ENCODE results near the gene ACTR2. TPM values are rescaled to one million over a fixed set of nuclear protein-coding genes. Genes with fewer than 3 reads are reported as not detected.
A peak's percentile ranks its signal among the peaks of the same experiment; 100 is the strongest.

ACTR2 gene
- total and polyA plus RNA-seq, 2 of the 13 experiments (the other 11 are each of a cell fraction or from before 2014, with no cell fraction given), result 51.2 to 100 TPM

DNA sequence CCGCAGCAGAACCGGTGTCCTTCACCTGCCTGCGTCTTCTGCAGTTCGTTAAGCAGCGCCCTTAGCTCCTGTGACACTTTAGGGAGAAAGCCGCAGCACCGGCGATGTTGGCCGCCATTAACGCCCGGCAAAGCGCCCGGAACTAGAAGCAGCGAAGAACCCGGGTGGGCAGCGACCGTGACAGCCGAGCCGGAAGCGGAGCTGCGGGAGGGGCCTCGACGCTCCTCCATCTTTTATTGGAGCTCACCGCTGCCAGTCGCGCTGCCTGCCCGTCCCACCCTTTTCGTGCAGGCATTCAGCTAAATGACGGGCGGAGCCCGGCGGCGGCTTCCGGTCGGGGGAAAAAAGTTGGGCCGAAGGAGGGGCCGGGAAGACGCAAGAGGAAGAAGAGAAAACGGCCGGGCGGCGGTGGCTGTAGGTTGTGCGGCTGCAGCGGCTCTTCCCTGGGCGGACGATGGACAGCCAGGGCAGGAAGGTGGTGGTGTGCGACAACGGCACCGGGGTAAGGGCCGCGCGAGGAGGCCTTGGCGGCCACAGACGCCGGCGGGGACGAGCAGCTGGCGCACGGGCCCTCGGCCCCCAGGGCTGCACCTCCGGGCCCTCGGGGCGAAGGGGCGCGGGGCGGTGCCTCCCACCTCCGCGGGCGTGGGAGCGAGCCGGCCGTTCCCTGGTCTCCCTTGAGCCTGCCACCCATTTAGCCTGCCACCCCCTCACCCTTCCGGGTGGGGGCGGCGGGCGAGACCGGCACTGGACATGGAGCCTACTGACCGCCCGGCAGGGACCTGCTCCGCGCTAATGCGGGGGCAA is at the start of gene ACTR2 (continued):
- TF ChIP-seq, protein P1, sequence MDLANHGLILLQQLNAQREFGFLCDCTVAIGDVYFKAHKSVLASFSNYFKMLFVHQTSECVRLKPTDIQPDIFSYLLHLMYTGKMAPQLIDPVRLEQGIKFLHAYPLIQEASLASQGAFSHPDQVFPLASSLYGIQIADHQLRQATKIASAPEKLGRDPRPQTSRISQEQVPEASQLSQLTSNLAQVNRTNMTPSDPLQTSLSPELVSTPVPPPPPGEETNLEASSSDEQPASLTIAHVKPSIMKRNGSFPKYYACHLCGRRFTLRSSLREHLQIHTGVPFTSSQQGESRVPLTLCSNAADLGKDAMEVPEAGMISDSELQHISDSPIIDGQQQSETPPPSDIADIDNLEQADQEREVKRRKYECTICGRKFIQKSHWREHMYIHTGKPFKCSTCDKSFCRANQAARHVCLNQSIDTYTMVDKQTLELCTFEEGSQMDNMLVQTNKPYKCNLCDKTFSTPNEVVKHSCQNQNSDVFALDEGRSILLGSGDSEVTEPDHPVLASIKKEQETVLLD (CRISPR knock-in tag; IDR thresholded peaks at IDR 0.05; ENCODE audit: low read depth), result peak; percentile 46
- TF ChIP-seq SCMH1 (CRISPR knock-in tag; IDR thresholded peaks at IDR 0.05; ENCODE audit: borderline replicate concordance) (no peak), ZNF101 (CRISPR knock-in tag; IDR thresholded peaks at IDR 0.05; ENCODE audit: borderline replicate concordance, low read depth) (no peak; the same call in 1 of the 2 replicates), DPF2 (CRISPR knock-in tag; IDR thresholded peaks at IDR 0.05; ENCODE audit: borderline replicate concordance, low read depth) (no peak), RELA (CRISPR knock-in tag; IDR thresholded peaks at IDR 0.05) (no peak), KDM5A (IDR thresholded peaks at IDR 0.05; ENCODE audit: borderline replicate concordance, low read length) (peak; percentile 82), ZEB1 (IDR thresholded peaks at IDR 0.05; ENCODE audit: insufficient replicate concordance, low read depth) (no peak), HOXD1 (CRISPR knock-in tag; IDR thresholded peaks at IDR 0.05) (peak; percentile 63; the same call in 1 of the 2 replicates), ZNF761 (CRISPR knock-in tag; conservative IDR thresholded peaks at IDR 0.05) (peak; percentile 81), ZNF879 (CRISPR knock-in tag; IDR thresholded peaks at IDR 0.05) (peak; percentile 63), NFKBIZ (CRISPR knock-in tag; IDR thresholded peaks at IDR 0.05) (no peak), ZNF3 (CRISPR knock-in tag; IDR thresholded peaks at IDR 0.05) (0 out of 2 replicates have a peak, but pooled peaks have one; percentile 47), BRCA1 (CRISPR knock-in tag; IDR thresholded peaks at IDR 0.05) (peak; percentile 66; the same call in 1 of the 2 replicates), GATA4 (IDR thresholded peaks at IDR 0.05; ENCODE audit: borderline replicate concordance, low read depth) (peak; percentile 71; the same call in 1 of the 2 replicates)
- TF ChIP-seq, protein P2, sequence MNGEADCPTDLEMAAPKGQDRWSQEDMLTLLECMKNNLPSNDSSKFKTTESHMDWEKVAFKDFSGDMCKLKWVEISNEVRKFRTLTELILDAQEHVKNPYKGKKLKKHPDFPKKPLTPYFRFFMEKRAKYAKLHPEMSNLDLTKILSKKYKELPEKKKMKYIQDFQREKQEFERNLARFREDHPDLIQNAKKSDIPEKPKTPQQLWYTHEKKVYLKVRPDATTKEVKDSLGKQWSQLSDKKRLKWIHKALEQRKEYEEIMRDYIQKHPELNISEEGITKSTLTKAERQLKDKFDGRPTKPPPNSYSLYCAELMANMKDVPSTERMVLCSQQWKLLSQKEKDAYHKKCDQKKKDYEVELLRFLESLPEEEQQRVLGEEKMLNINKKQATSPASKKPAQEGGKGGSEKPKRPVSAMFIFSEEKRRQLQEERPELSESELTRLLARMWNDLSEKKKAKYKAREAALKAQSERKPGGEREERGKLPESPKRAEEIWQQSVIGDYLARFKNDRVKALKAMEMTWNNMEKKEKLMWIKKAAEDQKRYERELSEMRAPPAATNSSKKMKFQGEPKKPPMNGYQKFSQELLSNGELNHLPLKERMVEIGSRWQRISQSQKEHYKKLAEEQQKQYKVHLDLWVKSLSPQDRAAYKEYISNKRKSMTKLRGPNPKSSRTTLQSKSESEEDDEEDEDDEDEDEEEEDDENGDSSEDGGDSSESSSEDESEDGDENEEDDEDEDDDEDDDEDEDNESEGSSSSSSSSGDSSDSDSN (CRISPR knock-in tag; IDR thresholded peaks at IDR 0.05), result peak; percentile 92
- TF ChIP-seq, protein P3, sequence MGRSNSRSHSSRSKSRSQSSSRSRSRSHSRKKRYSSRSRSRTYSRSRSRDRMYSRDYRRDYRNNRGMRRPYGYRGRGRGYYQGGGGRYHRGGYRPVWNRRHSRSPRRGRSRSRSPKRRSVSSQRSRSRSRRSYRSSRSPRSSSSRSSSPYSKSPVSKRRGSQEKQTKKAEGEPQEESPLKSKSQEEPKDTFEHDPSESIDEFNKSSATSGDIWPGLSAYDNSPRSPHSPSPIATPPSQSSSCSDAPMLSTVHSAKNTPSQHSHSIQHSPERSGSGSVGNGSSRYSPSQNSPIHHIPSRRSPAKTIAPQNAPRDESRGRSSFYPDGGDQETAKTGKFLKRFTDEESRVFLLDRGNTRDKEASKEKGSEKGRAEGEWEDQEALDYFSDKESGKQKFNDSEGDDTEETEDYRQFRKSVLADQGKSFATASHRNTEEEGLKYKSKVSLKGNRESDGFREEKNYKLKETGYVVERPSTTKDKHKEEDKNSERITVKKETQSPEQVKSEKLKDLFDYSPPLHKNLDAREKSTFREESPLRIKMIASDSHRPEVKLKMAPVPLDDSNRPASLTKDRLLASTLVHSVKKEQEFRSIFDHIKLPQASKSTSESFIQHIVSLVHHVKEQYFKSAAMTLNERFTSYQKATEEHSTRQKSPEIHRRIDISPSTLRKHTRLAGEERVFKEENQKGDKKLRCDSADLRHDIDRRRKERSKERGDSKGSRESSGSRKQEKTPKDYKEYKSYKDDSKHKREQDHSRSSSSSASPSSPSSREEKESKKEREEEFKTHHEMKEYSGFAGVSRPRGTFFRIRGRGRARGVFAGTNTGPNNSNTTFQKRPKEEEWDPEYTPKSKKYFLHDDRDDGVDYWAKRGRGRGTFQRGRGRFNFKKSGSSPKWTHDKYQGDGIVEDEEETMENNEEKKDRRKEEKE (IDR thresholded peaks at IDR 0.05), result no peak
- TF ChIP-seq, protein P4, sequence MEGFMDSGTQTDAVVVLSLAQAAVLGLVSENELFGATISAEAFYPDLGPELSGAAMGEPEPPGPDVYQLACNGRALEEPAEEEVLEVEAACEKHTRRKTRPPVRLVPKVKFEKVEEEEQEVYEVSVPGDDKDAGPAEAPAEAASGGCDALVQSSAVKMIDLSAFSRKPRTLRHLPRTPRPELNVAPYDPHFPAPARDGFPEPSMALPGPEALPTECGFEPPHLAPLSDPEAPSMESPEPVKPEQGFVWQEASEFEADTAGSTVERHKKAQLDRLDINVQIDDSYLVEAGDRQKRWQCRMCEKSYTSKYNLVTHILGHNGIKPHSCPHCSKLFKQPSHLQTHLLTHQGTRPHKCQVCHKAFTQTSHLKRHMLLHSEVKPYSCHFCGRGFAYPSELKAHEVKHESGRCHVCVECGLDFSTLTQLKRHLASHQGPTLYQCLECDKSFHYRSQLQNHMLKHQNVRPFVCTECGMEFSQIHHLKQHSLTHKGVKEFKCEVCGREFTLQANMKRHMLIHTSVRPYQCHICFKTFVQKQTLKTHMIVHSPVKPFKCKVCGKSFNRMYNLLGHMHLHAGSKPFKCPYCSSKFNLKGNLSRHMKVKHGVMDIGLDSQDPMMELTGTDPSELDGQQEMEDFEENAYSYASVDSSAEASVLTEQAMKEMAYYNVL (CRISPR knock-in tag; IDR thresholded peaks at IDR 0.05; ENCODE audit: borderline replicate concordance), result no peak
- TF ChIP-seq, protein P5, sequence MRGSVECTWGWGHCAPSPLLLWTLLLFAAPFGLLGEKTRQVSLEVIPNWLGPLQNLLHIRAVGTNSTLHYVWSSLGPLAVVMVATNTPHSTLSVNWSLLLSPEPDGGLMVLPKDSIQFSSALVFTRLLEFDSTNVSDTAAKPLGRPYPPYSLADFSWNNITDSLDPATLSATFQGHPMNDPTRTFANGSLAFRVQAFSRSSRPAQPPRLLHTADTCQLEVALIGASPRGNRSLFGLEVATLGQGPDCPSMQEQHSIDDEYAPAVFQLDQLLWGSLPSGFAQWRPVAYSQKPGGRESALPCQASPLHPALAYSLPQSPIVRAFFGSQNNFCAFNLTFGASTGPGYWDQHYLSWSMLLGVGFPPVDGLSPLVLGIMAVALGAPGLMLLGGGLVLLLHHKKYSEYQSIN (CRISPR knock-in tag; IDR thresholded peaks at IDR 0.05; ENCODE audit: borderline replicate concordance), result no peak

Measured in HepG2 (cell line).